Measurements from ENCODE around the gene METTL16.
"Not testable (repeated sequence)": the region's sequence is repeated elsewhere in the genome, so short reads cannot be mapped to it uniquely, and the experiment has no call there.

The METTL16 gene

DNA sequence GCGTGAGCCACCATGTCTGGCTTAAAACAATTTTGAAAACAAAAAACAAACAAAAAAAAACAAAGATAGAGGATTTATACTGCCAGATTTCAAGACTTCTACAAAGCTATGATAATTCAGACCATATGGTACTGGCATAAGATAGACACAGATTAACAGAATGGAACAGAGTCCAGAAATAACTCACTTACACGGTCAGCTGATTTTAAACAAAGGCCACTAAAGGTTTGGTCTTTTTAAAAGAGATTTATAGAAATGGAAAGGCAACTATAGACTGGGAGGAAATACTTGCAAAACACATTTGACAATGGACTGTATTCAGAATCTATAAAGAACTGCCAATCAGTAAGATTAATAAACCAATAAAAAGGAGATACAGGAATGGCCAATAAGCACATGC, 62.2 kb downstream of the METTL16 start:
- TF ChIP-seq, protein P1, sequence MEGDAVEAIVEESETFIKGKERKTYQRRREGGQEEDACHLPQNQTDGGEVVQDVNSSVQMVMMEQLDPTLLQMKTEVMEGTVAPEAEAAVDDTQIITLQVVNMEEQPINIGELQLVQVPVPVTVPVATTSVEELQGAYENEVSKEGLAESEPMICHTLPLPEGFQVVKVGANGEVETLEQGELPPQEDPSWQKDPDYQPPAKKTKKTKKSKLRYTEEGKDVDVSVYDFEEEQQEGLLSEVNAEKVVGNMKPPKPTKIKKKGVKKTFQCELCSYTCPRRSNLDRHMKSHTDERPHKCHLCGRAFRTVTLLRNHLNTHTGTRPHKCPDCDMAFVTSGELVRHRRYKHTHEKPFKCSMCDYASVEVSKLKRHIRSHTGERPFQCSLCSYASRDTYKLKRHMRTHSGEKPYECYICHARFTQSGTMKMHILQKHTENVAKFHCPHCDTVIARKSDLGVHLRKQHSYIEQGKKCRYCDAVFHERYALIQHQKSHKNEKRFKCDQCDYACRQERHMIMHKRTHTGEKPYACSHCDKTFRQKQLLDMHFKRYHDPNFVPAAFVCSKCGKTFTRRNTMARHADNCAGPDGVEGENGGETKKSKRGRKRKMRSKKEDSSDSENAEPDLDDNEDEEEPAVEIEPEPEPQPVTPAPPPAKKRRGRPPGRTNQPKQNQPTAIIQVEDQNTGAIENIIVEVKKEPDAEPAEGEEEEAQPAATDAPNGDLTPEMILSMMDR (IDR thresholded peaks at IDR 0.05; ENCODE audit: low read depth, low read length), result no peak
- no peak for DNase-seq (ENCODE audit: extremely low read depth, low read depth)

DNA sequence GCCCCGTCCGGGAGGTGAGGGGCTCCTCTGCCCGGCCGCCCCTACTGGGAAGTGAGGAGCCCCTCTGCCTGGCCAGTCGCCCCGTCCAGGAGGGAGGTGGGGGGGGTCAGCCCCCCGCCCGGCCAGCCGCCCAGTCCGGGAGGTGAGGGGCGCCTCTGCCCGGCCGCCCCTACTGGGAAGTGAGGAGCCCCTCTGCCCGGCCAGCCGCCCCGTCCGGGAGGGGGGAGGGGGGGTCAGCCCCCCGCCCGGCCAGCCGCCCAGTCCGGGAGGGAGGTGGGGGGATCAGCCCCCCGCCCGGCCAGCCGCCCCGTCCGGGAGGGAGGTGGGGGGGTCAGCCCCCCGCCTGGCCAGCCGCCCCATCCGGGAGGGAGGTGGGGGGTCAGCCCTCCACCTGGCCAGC, 64.2 kb downstream of the METTL16 start:
- DNase-seq (ENCODE audit: extremely low read depth, low read depth), result not testable (repeated sequence)

DNA sequence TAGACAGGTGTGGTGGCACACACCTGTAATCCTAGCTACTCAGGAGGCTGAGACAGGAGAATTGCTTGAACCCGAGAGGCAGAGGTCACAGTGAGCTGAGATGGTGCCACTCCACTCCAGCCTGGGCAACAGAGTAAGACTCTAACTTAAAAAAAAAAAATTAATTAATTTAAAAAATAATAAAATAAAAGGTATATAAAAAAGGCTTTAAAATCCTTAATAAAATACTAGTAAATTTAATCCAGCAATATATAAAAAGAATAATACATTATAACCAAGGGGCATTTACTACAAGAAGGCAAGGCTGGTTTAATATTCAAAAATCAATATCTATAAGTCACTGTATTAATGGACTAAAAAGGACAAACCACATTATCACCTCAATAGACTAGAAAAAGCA, 66.0 kb downstream of the METTL16 start:
- TF ChIP-seq, protein P1 (IDR thresholded peaks at IDR 0.05; ENCODE audit: low read depth, low read length), result no peak
- DNase-seq (ENCODE audit: extremely low read depth, low read depth), result no peak

DNA sequence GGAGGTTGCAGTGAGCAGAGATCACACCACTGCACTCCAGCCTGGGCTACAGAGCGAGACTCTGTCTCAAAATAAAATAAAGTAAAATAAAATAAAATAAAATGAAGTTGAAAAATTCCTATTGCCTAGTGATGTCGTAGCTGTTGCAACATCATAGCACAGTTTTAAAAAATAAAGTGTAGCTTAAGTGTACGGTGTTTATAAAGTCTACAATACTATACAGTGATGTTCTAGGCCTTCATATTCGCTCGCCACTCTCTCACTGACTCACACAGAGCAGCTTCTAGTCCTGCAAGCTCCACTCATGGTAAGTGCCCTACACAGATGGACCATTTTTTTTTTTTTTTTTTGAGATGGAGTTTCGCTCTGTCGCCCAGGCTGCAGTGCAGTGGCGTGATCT, 67.3 kb downstream of the METTL16 start:
- TF ChIP-seq, protein P1 (IDR thresholded peaks at IDR 0.05; ENCODE audit: low read depth, low read length), result no peak
- DNase-seq (ENCODE audit: extremely low read depth, low read depth), result no peak

DNA sequence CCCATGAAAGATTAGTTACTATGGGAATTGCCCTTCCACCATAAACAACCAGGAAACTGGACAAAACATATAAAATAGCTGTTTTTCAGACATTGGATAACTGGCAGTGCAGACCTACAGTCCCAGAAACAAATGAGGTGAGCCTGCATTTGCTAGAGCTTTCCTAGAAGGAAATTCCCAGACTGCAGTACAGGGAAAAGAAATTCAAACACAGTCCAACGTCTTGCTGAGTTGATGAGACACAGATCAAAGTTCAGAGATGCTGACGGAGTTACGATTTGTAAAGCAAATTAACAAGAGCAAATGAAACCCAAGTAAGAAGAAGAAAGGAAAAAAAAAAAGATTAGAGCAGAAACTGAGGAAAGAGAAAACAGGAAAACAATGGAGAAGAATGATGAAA, 69.5 kb downstream of the METTL16 start:
- DNase-seq (ENCODE audit: extremely low read depth, low read depth), result no peak
- TF ChIP-seq, protein P1 (IDR thresholded peaks at IDR 0.05; ENCODE audit: low read depth, low read length), result no peak

DNA sequence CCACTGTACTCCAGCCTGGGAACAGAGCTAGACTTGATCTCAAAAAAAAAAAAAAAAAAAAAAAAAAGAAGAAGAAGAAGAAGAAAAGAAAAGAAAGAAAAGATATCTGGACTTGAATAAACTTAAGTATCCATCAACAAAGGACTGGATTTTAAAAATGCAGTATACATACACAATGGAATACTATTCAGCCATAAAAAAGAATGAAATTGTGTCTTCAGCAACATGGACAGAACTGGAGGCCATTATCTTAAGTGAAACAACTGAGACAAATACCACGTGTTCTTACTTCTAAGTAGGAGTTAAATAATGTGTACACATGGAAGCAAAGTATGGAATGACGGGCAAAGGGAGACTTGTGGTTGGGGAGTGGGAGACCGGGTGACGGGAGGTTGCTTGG, 70.8 kb downstream of the METTL16 start:
- DNase-seq (ENCODE audit: extremely low read depth, low read depth), result no peak
- TF ChIP-seq, protein P1 (IDR thresholded peaks at IDR 0.05; ENCODE audit: low read depth, low read length), result no peak

DNA sequence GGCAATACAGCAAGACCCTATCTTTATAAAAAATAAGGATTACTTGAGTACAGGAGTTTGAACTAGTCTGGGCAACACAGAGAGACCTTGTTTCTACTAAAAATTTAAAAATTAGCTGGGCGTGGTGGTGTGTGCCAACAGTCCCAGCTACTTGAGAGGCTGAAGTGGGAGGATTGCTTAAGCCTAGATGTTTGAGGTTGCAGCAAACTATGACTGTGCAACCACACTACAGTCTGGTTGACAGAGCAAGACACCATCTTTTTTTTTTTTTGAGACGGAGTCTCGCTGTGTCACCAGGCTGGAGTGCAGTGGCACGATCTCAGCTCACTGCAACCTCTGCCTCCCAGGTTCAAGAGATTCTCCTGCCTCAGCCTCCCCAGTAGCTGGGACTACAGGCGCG, 71.7 kb downstream of the METTL16 start:
- DNase-seq (ENCODE audit: extremely low read depth, low read depth), result not testable (repeated sequence)

DNA sequence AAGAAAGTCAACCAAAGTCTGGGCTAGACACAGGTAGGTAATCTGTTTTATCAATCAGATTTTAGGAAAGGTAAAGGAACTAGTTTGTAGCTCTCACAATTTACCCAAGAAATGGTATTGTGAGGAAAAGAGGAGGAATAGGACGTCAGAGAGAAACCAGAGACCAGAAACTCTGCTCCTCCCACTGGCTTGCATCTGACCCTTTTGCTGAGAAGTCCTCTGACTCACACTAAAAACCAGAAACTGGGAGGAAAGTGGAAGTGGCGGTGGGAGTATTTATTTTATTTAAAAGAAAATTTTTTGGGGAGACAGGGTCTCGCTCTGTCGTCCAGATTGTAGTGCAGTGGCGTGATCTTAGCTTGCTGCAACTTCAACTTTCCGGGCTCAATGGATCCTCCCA, 72.9 kb downstream of the METTL16 start:
- no peak for DNase-seq (ENCODE audit: extremely low read depth, low read depth)
- TF ChIP-seq, protein P1 (IDR thresholded peaks at IDR 0.05; ENCODE audit: low read depth, low read length), result no peak

Data from AG09319 (cell line).